Endometrial microvascular endothelial cells (primary cell): ENCODE results near the gene ARHGAP35. TPM values are rescaled to one million over a fixed set of nuclear protein-coding genes. Genes with fewer than 3 reads are reported as not detected.

Experiments
- in situ Hi-C: cut with HindIII; loops from 2 replicates; pipeline ENCODE4 v1.10.0; 2017; ENCODE audit warnings: low sequenced_read_pairs, low pct_unique_long_range_greater_than_20kb; ENCODE audit errors: inconsistent ontology term
- total RNA-seq: library from RNA; depleted of rRNA; stranded (reverse); fragments of >200 nt; gene quantifications from one replicate; pipeline ENCODE4 v1.2.3, GENCODE V29; 2015; ENCODE audit errors: inconsistent ontology term

Gene ARHGAP35
- total RNA-seq, 1 donor from 2014 or later = 24.3 TPM

- in situ Hi-C loops = loop anchor here (25.0 kb wide), 1 partner anchor 95 kb away; no protein-coding TSS in a partner anchor
These were observed 31.7 kb downstream of the ARHGAP35 start for GRCh38 chr19:46892252-46893179.

GRCh38 chr19:46896076-46896794 lies 35.4 kb downstream of the ARHGAP35 start:
- in situ Hi-C loops = loop anchor here (25.0 kb wide), 1 partner anchor 91 kb away; no protein-coding TSS in a partner anchor

GRCh38 chr19:46898731-46899130 lies 37.9 kb downstream of the ARHGAP35 start:
- in situ Hi-C loops = loop anchor here (25.0 kb wide), 1 partner anchor 89 kb away; no protein-coding TSS in a partner anchor

- in situ Hi-C loops = no loop called here
These were observed 39.5 kb downstream of the ARHGAP35 start for GRCh38 chr19:46900341-46900740.

GRCh38 chr19:46901701-46902401 lies 41.1 kb downstream of the ARHGAP35 start:
- in situ Hi-C loops = no loop called here

- in situ Hi-C loops = no loop called here
These were observed 41.6 kb downstream of the ARHGAP35 start for GRCh38 chr19:46902402-46902766.

- in situ Hi-C loops = no loop called here
These were observed 42.7 kb downstream of the ARHGAP35 start for GRCh38 chr19:46903458-46903857.

GRCh38 chr19:46904114-46905060 lies 43.6 kb downstream of the ARHGAP35 start:
- in situ Hi-C loops = no loop called here

- in situ Hi-C loops = no loop called here
These were observed 45.4 kb downstream of the ARHGAP35 start for GRCh38 chr19:46906221-46906620.

- in situ Hi-C loops = no loop called here
These were observed 47.1 kb downstream of the ARHGAP35 start for GRCh38 chr19:46907880-46908279.

- in situ Hi-C loops = no loop called here
These were observed 48.6 kb downstream of the ARHGAP35 start for GRCh38 chr19:46909356-46909755.

Other genes with a start within 250 kb of the ARHGAP35 start
- 0.46 TPM for gene PTGIR, start 235.9 kb upstream of the ARHGAP35 start, total RNA-seq
- not detected for gene GNG8, start 224.8 kb upstream of the ARHGAP35 start, total RNA-seq
- 0.19 TPM for gene DACT3, start 199.8 kb upstream of the ARHGAP35 start, total RNA-seq
- 30.9 TPM for gene PRKD2, start 143.9 kb upstream of the ARHGAP35 start, total RNA-seq
- 18.6 TPM for gene FKRP, start 114.9 kb upstream of the ARHGAP35 start, total RNA-seq
- 95.9 TPM for gene STRN4, start 114.5 kb upstream of the ARHGAP35 start, total RNA-seq
- gene SLC1A5, start 72.4 kb upstream of the ARHGAP35 start, total RNA-seq = 138 TPM
- 287 TPM for gene AP2S1, start 10.2 kb upstream of the ARHGAP35 start, total RNA-seq
- gene NPAS1, start 158.8 kb downstream of the ARHGAP35 start, total RNA-seq = not detected
- 46.5 TPM for gene TMEM160, start 187.6 kb downstream of the ARHGAP35 start, total RNA-seq